HG03442 (cell line): Measurements from ENCODE around the gene AHRR.

Experiments used
- ATAC-seq: cut with Tn5 transposase; IDR thresholded peaks from one replicate; pipeline ENCODE4 v1.9.1; 2021; ENCODE audit warnings: mild to moderate bottlenecking, moderate library complexity; ENCODE audit not compliant: unreplicated experiment

Gene AHRR

GRCh38 chr5:453725-454481, 132.4 kb downstream of the AHRR start:
- no peak for ATAC-seq

GRCh38 chr5:454936-455335, 133.4 kb downstream of the AHRR start:
- ATAC-seq = no peak

DNA sequence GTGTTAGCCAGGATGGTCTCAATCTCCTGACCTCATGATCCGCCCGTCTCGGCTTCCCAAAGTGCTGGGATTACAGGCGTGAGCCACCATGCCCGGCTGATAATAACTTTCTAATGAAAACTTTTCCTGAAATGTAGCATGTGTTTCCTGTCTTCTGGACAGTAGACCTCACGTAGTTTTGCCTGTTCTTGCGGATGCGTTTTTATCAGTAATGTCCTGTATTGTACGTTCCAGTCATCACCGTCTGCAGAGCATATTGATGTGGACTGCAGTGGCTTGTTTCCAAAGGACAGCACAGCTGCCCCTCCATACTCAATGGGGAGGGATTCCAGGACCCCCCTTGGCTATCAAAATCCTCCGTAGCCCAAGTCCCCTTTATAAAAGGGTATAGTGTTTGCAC, 134.3 kb downstream of the AHRR start:
- no peak for ATAC-seq

DNA sequence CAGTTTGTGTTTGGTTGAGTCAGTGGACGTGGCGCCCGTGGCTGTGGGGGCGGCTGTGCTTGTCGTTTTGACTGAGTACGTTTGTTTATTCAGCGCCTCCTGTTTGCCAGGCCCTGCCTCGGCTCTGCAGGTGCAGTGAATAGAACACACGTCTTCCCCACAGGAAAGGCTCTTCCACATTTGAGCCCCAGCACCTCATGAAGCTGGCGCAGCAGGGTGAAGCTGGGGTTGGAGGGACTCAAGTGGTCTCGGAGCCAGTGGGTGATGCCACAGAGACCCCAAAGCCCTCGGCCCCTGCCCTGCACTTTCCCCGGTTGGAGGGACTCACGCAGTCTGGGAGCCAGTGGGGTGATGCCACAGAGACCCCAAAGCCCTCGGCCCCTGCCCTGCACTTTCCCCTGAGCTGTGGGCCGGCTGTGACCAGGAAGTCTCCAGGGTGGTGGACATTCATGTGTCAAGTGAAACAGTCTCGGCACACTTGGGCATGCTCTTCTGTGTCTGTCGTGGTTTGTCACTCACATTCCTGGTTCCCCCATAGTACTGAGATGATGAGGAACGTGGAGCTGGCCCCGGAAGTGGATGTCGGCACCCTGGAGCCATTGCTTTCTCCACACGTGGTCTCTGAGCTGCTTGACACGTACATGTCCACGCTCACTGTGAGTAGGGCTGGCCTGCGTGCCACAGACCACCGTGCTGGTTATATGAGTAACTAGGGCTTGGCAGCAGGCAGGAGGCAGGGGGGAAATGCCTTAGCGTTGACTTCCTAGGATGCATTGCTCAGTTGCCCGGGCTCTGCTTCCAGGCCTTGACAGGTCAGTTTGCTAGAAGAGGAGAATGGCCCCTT, 135.1 kb downstream of the AHRR start:
- no peak for ATAC-seq

GRCh38 chr5:457195-457961, 135.9 kb downstream of the AHRR start:
- no peak for ATAC-seq

DNA sequence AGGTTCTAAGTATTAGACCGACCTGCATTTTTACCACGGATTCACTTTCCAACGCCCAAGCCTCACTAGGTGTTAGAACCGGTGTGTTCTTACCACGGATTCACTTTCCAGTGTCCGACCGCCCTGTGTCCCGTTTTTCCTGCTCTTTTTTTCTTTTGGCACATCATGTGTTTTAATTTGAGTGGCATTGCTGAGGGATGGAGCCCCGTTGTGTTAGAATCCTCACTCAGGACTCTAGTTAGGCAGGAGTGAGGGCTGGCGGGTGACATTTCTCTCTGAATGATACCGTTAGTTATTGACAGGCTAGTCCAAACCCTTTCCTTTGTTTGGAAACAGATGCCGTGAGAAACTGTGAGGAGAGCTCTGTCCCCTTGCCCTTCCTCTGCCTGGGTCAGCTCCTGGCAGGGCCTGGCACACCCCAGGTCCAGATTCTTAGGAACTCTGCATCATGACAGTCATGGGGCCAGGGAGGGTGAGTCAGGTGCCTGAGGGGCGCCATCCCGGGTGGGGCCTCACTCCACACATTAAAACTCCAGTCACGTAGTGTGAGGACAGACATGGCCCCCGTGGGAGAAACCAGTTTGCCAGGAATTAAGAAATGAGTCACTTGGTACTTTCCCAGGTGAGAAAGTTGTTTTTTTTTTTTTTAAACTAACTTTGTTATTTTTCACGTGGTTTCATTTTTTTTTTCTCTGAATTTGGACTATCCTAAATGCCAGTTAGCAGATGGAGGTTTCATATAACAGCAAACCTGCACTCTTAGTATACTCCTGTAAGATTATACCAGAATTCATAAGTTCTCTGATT, 137.2 kb downstream of the AHRR start:
- peak; percentile 75 for ATAC-seq

- ATAC-seq = no peak
Measured at GRCh38 chr5:459562-460272, 138.2 kb downstream of the AHRR start.

GRCh38 chr5:460273-460625, 138.7 kb downstream of the AHRR start:
- ATAC-seq = no peak

DNA sequence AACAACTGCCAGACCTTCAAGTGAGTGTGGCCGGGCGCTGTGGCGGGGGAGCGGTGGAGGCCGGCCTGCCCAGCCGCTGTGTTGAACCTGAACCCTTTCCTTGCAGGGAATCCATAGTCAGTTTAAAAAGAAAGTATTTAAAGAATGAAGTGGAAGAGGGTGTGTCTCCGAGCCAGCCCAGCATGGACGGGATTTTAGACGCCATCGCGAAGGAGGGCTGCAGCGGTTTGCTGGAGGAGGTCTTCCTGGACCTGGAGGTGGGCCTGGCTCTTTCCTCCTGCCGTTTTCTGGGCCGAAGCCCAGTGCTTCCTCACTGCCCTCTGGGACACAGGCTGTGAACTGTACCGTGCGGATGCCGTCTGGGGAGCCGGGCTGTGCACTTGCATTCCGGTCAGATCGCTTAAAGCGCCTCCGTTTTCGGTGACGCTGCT, 140.6 kb downstream of the AHRR start:
- ATAC-seq = no peak

- ATAC-seq = no peak
Measured at GRCh38 chr5:463301-463700, 141.8 kb downstream of the AHRR start.

DNA sequence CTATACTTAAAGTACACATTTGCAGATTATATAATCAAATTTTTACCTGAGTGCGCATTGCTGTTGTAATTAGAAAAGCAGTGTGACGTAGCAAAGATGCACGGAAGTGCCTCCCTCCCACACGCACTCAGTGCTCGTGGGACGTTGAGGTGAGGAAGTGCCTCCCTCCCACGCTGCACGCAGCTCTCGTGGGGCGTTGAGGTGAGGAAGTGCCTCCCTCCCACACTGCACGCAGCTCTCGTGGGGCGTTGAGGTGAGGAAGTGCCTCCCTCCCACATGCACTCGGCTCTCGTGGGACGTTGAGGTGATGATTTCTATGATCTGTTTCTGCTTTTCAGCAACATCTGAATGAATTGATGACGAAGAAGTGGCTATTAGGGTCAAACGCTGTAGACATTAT, 142.4 kb downstream of the AHRR start:
- no peak for ATAC-seq

GRCh38 chr5:464446-464842, 142.9 kb downstream of the AHRR start:
- ATAC-seq = no peak

GRCh38 chr5:464843-465590, 143.5 kb downstream of the AHRR start:
- no peak for ATAC-seq

GRCh38 chr5:465591-466403, 144.3 kb downstream of the AHRR start:
- ATAC-seq = no peak

- ATAC-seq = no peak
Measured at GRCh38 chr5:466661-467310, 145.3 kb downstream of the AHRR start.

DNA sequence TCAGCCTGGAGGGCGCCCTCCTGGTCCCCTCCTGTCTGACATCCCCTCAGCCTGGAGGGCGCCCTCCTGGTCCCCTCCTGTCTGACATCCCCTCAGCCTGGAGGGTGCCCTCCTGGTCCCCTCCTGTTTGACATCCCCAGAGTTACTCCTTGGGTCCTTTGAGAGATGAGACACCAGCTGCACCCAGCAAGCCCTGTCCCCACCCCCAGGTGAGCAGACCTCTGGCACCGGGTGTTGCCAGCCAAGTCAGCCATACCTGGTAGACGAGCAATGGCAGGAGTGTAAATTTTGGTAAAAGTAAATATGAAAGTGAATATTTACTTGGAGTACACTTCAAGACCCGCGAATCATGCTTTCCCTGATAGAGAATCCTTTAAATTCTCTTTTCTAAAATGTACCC, 146.9 kb downstream of the AHRR start:
- ATAC-seq = no peak

- no peak for ATAC-seq
Measured at GRCh38 chr5:469752-470483, 148.4 kb downstream of the AHRR start.
